Measurements from ENCODE around the gene MAGI2.
A peak's percentile ranks its signal among the peaks of the same experiment; 100 is the strongest.

GRCh38 chr7:78607099-78607498, 846.4 kb downstream of the MAGI2 start:
- TF ChIP-seq, protein P1, sequence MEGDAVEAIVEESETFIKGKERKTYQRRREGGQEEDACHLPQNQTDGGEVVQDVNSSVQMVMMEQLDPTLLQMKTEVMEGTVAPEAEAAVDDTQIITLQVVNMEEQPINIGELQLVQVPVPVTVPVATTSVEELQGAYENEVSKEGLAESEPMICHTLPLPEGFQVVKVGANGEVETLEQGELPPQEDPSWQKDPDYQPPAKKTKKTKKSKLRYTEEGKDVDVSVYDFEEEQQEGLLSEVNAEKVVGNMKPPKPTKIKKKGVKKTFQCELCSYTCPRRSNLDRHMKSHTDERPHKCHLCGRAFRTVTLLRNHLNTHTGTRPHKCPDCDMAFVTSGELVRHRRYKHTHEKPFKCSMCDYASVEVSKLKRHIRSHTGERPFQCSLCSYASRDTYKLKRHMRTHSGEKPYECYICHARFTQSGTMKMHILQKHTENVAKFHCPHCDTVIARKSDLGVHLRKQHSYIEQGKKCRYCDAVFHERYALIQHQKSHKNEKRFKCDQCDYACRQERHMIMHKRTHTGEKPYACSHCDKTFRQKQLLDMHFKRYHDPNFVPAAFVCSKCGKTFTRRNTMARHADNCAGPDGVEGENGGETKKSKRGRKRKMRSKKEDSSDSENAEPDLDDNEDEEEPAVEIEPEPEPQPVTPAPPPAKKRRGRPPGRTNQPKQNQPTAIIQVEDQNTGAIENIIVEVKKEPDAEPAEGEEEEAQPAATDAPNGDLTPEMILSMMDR (conservative IDR thresholded peaks at IDR 0.05; ENCODE audit: low read depth in 2 of 2), result peak; percentile 79 to 84
- TF ChIP-seq EZH2 (IDR thresholded peaks at IDR 0.05; ENCODE audit: low read depth, unreplicated experiment) (no peak), ZNF114 (CRISPR knock-in tag; IDR thresholded peaks at IDR 0.05) (no peak), JUNB (IDR thresholded peaks at IDR 0.05; ENCODE audit: unreplicated experiment) (no peak), EZH2phosphoT487 (IDR thresholded peaks at IDR 0.05; ENCODE audit: unreplicated experiment) (no peak), POLR2AphosphoS5 (IDR thresholded peaks at IDR 0.05; ENCODE audit: low read depth) (no peak), CREB1 (CRISPR knock-in tag; IDR thresholded peaks at IDR 0.05; ENCODE audit: low read depth) (no peak), ZNF331 (CRISPR knock-in tag; IDR thresholded peaks at IDR 0.05; ENCODE audit: low read depth) (no peak), NANOG (IDR thresholded peaks at IDR 0.05; ENCODE audit: borderline replicate concordance) (no peak), STAT1 (IDR thresholded peaks at IDR 0.05; ENCODE audit: unreplicated experiment) (no peak)
- TF ChIP-seq, protein P2, sequence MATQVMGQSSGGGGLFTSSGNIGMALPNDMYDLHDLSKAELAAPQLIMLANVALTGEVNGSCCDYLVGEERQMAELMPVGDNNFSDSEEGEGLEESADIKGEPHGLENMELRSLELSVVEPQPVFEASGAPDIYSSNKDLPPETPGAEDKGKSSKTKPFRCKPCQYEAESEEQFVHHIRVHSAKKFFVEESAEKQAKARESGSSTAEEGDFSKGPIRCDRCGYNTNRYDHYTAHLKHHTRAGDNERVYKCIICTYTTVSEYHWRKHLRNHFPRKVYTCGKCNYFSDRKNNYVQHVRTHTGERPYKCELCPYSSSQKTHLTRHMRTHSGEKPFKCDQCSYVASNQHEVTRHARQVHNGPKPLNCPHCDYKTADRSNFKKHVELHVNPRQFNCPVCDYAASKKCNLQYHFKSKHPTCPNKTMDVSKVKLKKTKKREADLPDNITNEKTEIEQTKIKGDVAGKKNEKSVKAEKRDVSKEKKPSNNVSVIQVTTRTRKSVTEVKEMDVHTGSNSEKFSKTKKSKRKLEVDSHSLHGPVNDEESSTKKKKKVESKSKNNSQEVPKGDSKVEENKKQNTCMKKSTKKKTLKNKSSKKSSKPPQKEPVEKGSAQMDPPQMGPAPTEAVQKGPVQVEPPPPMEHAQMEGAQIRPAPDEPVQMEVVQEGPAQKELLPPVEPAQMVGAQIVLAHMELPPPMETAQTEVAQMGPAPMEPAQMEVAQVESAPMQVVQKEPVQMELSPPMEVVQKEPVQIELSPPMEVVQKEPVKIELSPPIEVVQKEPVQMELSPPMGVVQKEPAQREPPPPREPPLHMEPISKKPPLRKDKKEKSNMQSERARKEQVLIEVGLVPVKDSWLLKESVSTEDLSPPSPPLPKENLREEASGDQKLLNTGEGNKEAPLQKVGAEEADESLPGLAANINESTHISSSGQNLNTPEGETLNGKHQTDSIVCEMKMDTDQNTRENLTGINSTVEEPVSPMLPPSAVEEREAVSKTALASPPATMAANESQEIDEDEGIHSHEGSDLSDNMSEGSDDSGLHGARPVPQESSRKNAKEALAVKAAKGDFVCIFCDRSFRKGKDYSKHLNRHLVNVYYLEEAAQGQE (IDR thresholded peaks at IDR 0.05; ENCODE audit: unreplicated experiment), result no peak
- TF ChIP-seq, protein P3, sequence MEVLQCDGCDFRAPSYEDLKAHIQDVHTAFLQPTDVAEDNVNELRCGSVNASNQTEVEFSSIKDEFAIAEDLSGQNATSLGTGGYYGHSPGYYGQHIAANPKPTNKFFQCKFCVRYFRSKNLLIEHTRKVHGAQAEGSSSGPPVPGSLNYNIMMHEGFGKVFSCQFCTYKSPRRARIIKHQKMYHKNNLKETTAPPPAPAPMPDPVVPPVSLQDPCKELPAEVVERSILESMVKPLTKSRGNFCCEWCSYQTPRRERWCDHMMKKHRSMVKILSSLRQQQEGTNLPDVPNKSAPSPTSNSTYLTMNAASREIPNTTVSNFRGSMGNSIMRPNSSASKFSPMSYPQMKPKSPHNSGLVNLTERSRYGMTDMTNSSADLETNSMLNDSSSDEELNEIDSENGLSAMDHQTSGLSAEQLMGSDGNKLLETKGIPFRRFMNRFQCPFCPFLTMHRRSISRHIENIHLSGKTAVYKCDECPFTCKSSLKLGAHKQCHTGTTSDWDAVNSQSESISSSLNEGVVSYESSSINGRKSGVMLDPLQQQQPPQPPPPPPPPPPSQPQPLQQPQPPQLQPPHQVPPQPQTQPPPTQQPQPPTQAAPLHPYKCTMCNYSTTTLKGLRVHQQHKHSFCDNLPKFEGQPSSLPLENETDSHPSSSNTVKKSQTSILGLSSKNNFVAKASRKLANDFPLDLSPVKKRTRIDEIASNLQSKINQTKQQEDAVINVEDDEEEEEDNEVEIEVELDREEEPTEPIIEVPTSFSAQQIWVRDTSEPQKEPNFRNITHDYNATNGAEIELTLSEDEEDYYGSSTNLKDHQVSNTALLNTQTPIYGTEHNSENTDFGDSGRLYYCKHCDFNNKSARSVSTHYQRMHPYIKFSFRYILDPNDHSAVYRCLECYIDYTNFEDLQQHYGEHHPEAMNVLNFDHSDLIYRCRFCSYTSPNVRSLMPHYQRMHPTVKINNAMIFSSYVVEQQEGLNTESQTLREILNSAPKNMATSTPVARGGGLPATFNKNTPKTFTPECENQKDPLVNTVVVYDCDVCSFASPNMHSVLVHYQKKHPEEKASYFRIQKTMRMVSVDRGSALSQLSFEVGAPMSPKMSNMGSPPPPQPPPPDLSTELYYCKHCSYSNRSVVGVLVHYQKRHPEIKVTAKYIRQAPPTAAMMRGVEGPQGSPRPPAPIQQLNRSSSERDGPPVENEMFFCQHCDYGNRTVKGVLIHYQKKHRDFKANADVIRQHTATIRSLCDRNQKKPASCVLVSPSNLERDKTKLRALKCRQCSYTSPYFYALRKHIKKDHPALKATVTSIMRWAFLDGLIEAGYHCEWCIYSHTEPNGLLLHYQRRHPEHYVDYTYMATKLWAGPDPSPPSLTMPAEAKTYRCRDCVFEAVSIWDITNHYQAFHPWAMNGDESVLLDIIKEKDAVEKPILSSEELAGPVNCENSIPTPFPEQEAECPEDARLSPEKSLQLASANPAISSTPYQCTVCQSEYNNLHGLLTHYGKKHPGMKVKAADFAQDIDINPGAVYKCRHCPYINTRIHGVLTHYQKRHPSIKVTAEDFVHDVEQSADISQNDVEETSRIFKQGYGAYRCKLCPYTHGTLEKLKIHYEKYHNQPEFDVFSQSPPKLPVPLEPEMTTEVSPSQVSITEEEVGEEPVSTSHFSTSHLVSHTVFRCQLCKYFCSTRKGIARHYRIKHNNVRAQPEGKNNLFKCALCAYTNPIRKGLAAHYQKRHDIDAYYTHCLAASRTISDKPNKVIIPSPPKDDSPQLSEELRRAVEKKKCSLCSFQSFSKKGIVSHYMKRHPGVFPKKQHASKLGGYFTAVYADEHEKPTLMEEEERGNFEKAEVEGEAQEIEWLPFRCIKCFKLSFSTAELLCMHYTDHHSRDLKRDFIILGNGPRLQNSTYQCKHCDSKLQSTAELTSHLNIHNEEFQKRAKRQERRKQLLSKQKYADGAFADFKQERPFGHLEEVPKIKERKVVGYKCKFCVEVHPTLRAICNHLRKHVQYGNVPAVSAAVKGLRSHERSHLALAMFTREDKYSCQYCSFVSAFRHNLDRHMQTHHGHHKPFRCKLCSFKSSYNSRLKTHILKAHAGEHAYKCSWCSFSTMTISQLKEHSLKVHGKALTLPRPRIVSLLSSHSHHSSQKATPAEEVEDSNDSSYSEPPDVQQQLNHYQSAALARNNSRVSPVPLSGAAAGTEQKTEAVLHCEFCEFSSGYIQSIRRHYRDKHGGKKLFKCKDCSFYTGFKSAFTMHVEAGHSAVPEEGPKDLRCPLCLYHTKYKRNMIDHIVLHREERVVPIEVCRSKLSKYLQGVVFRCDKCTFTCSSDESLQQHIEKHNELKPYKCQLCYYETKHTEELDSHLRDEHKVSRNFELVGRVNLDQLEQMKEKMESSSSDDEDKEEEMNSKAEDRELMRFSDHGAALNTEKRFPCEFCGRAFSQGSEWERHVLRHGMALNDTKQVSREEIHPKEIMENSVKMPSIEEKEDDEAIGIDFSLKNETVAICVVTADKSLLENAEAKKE (CRISPR knock-in tag; IDR thresholded peaks at IDR 0.05), result no peak
- TF ChIP-seq, protein P4, sequence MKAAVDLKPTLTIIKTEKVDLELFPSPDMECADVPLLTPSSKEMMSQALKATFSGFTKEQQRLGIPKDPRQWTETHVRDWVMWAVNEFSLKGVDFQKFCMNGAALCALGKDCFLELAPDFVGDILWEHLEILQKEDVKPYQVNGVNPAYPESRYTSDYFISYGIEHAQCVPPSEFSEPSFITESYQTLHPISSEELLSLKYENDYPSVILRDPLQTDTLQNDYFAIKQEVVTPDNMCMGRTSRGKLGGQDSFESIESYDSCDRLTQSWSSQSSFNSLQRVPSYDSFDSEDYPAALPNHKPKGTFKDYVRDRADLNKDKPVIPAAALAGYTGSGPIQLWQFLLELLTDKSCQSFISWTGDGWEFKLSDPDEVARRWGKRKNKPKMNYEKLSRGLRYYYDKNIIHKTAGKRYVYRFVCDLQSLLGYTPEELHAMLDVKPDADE (IDR thresholded peaks at IDR 0.05), result no peak
